ENCODE data around the gene KRTAP13-2.
A peak's percentile ranks its signal among the peaks of the same experiment; 100 is the strongest.

The KRTAP13-2 gene, protein sequence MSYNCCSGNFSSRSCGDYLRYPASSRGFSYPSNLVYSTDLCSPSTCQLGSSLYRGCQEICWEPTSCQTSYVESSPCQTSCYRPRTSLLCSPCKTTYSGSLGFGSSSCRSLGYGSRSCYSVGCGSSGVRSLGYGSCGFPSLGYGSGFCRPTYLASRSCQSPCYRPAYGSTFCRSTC

DNA sequence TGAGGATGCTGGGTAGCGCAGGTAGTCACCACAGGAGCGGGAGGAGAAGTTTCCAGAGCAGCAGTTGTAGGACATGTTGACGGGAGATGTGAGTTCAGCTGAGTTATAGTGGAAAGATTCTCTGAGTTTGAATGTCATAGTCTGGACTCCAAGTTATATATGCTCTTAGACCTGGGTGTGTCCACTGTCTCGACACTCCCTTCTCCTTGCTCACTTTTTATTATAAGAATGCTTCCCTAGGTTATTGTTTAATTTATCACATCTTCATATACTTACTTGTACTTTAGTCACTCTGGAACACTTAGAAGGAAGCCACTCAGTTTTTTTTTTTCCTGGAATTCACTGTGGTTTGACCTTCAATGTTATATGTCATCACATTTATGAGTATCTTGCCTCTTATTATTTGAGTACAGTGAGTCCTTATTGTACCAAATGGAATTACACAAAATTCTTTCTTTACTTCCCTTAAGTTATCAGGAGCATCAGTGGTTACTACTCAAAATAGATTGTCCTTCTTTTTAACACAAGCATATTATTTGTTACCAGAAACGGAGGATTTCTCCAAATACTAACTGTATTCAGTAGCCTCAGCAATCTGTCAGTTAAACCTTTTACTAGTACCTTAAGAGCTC is at the start of gene KRTAP13-2:
KRTAP13-2 (minus strand) TSS at position 133 of the 632 bp plus-strand sequence; CDS start at position 75, 58 bp downstream.
- DNase-seq (ENCODE audit: low spot score): no peak

DNA sequence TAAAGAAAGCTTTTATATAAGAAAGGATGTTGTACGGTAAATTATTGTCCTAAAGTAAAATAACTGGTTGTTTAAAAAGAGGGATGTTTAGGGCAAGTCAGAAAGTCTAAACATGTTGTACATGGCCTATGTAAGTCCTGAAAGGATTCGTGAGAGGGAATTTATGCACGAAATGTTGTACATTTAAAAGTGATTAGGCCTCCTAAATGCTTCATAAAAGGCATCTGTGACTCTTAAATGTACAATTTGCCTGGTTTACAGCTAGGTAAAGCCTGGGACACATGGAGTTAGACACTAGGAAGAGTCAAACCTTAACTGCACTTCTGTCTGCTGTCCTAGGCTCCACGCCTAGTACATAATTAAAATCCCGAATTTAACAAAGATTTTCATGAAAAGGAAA is 43.9 kb upstream of the KRTAP13-2 start:
- no peak for DNase-seq (ENCODE audit: low spot score)

DNA sequence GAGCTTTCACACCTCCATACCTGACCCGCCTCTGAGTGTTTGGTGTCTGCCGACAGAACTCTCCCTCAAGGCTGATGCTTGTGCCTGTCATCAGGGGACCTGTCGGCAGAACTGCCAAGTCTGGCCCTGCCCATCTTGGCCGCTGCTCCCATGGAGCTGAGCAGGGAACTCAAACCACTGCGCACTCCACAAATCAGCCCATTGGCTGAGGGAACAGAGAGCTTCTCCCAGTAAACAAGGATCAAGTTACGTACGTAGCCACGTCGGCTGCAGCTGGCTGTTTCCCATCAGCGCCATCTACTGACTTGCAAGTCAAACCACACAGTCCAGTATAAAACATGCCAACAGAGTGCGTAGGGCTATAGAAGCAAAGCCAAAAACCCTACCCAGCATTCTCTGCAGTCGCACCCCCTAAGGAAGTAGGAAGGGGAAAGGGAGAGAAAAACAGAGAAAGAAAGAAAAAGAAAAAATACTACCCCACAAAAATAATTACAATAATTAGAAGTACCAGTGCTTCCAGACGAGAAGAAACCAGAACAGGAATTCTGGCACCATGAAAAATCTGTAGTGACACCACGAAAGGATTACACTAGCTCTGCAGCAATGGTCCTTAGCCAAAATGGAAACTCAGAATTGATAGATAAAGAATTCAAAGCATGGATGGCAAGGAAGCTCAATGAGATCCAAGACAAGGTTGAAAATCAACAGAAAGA is 36.9 kb upstream of the KRTAP13-2 start:
- peak; percentile 50 for DNase-seq (ENCODE audit: low spot score)

DNA sequence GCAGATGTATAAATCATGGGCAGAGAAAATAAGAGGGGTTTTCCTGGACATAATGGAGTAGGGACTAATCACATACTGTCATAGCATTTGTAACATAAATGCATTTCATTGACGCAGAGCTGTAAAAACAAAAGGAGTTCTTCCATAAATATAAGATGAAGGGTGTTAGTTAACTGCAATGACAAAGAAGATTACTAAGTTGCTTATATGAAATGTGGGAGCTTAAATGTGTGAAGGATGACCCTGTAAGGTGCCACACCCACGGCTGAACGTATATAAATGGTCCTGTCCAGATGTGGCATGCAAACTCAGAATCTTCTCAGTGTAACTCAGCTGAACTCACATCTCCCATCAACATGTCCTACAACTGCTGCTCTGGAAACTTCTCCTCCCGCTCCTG is 23.7 kb upstream of the KRTAP13-2 start, which contains the start of gene KRTAP13-1:
KRTAP13-1 (plus strand) TSS at position 301 of the 400 bp plus-strand sequence; CDS start at position 357, 56 bp downstream.
- no peak for DNase-seq (ENCODE audit: low spot score)

DNA sequence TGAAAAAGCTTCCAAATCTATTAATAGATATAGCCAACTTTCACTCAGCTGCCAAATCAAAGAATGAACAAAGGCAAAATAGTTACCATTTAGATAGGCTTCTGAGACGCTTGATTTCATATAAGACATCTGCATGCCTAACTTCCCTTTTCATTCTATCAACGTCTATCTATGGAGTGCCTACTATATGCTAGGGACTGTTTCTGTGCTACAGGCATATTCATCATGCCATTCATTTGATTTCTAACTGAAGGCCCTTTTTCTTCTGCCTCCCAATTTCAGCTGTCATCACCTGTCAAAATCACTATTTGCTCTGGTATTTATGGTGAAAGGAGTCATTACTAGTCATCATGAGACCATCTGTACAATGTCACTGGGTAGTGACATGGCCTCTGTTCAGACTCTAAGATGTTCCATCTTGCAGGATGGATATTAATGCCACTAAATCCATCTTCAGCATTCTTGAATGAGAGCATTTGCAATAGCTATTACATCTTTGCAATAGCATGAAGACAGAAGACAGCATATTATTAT is 19.5 kb upstream of the KRTAP13-2 start:
- DNase-seq (ENCODE audit: low spot score): no peak

DNA sequence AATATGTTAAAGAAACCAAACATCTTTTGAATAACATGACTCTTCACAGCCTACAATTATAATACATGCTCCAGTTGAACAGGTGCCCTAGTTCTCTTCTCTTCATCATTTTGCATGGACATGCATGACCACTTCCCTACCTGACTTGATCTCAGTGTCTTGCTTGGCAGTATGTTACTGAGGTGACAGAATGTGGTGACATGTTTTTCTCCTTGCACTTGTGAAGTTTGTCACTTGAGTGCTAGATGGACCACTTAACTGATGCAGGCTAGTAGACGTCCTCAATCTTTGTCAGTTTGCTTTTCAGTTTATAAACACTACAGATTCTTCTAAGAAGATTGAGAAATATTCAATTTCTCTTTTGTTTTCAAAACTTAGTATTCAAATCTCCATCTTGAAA is 10.1 kb upstream of the KRTAP13-2 start:
- no peak for DNase-seq (ENCODE audit: low spot score)

DNA sequence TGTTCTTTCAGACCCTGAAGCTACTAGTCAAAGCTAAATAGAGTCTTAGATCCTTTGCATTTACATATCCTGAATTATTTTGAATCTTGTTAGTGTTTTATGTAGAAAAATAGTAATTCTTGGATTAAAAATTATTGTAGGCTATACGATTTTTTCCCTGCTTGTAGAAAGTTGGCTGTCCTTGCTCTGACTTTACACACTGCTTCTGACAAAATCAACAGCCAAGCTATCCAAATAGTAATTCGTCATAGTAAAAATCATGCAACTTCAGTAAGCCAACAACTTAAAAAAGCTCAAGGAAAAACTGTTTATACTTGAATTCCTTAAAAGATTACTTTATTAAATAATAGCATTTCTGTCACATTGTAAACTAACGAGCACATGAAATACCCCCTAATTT is 16.2 kb downstream of the KRTAP13-2 start:
- no peak for DNase-seq (ENCODE audit: low spot score)

DNA sequence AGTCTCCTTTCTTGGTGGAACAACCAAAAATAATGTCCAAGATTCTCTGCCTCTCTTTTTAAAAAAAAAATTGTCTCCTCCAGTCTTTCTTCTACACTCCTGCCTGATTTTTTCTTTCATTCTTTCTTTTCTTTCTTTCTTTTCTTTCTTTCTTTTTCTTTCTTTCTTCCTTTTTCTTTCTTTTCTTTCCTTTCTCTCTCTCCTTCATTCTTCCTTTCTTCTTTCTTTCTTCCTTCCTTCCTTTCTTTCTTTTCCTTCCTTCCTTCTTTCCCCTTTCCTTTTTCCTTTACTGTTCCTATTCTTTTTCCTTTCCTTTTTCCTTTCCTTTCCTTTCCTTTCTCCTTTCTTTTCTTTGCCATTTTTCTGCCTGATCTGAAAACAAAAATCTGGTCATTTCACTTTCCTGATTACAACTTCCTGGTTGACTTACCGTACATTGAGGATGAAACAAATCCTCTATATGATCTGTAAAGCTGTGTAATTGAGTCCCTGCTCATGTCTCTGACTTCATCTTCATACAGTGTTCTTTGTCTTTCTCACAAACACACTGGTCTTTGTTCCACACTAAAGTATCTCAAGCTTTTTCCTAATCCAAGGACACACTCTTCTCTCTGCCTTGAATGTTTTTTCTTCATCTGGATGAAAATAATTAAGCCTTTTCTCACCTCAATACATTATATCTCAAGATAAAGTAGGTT is 17.6 kb downstream of the KRTAP13-2 start:
- no peak for DNase-seq (ENCODE audit: low spot score)

DNA sequence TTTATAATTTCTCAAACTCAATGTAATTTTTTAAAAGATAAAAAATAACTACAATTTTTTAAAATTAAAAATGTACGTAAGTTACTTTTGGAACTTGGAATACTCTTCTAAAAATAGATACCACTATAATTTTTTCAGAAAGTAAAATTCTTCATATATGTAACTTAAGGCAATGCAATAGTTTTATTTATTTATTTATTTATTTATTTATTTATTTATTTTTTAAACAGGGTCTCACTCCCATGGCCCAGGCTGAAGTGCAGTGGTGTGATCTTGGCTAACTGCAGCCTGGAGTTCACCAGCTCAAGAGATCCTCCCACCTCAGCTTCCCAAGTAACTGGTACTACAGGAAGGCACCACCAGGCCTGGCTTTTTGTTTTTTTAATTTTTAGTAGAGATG is 20.5 kb downstream of the KRTAP13-2 start:
- no peak for DNase-seq (ENCODE audit: low spot score)

DNA sequence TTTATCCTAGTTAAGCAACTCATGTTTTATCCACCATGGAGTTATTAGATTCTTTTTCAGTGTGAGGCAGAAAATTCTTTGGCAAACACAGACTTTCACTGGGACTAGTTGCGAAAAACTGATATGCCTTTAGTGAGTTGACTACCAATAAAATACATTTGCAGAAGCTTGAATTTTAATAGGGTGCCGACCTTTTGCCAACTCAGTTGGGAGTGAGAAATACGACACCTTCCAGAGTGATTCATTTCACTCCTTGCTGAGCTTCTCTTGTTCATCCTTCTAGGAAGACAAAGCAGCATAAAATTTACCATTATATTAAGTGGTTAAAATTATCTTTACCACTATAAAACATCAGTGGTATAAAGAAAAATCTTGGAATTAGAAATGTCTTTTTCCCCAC is 22.5 kb downstream of the KRTAP13-2 start:
- no peak for DNase-seq (ENCODE audit: low spot score)

DNA sequence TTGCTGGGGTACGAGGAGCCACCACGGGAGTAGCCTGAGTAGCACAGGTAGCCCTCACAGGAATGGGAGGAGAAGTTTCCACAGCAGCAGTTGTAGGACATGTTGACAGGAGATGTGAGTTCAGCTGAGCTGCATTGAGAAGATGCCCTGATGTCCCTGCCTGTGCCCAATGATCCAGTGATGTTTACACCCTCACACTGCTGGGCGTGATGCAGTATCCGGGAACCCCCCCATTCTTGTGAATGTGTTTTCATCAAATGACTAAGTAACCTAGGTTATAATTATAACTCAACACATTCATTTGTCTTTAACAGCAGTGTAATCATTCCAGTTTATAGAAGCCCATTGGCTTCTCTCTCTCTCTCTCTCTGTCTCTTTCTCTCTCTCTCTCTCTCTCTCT is 23.6 kb downstream of the KRTAP13-2 start, which contains the start of gene KRTAP23-1:
KRTAP23-1 (minus strand) TSS at position 101 of the 400 bp plus-strand sequence; CDS start at position 101, 0 bp downstream.
- no peak for DNase-seq (ENCODE audit: low spot score)

DNA sequence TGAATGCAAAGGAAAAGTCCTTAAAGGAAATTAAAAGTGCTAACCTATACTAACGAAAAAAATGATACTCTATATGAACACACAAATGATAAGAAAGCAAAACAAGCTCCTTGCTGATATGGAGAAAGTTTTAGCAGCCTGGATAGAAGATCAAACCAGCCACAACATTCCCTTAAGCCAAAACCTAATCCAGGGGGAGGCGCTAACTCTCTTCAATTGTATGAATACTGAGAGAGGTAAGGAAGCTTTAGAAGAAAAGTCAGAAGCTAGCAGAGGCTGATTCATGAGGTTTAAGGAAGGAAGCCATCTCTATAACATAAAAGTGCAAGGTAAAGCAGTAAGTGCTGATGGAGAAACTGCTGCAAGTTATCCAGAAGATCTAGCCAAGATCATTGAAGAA is 27.1 kb downstream of the KRTAP13-2 start:
- no peak for DNase-seq (ENCODE audit: low spot score)

DNA sequence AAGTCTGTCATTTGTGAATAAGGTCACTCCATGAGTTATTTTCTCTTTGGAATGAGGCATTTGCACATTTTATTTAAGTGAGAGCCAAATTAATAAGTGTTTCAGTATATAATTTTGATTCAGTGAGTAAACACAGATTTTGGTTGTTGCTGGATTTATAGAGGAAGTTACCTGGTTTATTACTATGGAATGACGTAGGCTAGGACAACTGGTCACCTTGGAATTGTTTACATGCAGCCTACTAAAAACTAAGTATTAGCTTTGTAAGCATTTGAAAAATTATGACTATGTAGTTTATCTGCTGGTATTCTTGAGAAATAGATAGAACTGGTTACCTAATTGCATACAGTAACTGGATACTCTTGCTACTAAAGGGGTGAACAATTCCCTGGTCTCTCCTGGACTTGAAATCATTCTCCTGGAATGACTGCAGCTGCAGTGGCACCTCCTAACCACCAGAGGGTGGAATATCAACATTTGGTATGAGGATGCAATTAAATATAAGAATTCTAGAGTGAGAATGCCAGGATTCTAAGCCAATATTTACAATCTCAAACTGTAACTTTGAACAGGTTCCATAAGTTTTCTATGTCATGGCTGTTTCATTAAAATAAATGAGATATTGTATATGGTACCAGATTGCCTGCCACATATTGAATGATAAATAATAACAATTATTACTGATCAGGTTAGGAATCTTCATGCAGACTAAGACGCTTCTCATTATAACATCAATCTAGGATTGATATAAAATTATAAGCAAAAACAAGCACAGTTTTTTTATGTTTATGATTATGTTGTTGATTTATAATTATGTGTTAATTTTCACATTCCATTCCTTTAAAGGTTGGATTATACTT is 31.1 kb downstream of the KRTAP13-2 start:
- peak; percentile 51 for DNase-seq (ENCODE audit: low spot score)

DNA sequence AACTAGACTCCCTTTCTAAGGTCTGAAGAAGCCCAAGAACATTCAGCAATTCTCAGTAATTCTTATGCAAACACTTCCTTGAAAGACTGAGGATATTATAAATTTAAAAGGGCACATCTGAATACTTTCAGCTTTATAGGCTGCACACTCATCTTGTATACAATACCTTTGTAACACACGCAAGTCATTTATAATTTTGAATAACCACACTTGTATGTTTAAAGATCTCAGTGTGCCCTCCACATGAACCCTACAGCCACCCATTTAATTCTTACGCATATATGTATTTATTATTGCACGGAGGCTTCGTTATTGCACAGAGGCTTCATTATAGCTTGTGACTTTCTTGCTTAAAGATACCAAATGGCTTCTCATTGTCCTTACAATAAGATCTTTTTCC is 33.4 kb downstream of the KRTAP13-2 start:
- no peak for DNase-seq (ENCODE audit: low spot score)

DNA sequence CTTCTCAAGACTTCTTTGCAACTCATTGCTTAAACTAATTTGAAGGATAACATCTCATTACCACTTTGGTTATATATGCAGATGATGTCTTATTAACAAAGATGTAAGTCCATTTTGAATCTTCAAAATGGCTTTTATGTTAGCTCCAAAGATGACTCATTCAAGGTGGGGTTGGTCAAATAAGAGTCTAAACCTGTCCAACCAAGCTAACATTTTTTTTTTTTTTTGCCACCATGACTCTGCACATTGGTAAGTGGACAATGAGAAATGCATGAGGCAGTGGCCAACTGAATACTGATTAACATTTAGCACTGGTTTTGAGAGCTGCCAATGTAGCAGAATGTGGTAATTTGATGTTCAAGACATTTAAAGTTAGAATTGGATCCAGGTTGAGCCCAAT is 34.3 kb downstream of the KRTAP13-2 start:
- DNase-seq (ENCODE audit: low spot score): no peak

DNA sequence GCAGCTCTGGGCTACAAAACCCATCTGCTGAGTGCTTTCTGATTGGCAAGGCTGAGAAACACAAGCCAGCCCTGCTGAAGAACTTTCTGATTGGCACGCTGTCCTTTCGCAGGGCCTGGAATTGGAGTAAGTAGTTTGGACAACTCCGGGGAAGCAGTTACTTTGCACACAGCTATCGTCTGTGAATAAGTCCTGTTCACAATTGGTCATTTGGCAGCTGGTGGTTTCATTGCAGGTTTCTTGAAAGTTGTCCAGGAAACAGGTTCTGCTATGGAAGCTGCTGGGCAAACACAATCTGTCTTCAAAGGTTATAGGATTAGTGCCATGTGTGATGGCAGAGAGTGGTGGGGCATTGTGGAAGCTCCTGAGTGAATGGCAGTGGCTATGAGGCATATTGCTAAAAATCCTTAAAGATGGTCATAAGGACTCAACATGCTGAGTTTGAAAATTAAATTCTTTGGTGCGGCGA is 34.8 kb downstream of the KRTAP13-2 start, which contains the start of gene KRTAP27-1:
KRTAP27-1 (minus strand) TSS at position 419 of the 469 bp plus-strand sequence; CDS start at position 393, 26 bp downstream.
- DNase-seq (ENCODE audit: low spot score): no peak

DNA sequence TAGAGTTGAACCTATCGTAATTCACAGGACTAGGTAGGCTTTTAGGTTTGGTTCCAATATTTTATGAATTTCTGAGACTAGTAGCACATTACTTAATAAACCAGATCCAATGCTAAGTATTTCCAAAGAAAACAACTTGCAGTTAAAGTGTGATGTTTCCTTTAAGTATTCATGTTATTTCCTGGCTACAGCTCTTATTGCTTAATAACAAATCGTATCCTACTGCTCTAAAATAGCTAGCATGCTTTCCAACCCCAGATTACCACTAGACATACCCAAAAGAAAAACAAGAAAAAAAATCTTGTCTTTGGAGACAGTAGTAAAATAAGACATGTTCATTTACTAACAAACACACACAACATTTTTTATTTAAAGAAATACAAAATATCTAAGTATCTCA is 35.5 kb downstream of the KRTAP13-2 start:
- no peak for DNase-seq (ENCODE audit: low spot score)

DNA sequence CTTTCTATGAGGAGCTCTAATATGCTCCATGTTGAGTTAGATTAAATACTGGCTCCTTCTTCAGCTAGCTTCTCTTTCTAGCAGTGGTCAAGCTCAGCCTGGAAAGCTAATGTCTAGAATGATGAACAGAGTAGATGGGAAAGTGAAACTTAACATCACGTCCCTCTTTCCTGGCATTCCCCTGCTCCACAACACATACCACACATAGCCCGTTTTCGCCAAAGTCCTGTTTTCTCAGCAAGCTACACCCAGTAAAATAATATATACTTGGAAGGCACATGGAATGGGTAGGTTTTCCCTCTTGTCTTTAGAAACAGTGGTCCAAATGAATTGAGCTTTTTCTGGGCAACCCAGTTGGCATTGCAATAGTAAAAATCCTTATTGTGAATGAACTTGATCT is 38.3 kb downstream of the KRTAP13-2 start:
- no peak for DNase-seq (ENCODE audit: low spot score)

DNA sequence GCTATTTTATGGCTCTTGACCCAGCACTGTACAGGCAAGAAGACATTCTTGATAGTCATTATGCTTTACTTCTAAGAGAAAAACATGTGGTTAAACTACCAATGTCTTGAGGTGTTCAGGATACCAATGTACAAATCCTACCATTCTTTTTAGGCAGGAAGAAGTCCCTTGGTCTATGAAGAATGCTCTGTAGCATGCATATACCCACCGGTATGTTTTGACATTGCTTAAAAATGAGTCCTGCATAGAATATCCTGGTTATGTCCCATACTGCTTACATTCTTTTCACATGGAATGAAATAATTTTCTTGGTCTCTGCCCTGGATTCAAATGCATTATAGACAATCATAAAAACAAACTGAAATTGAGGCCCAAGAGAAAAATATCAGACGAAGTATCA is 39.4 kb downstream of the KRTAP13-2 start:
- no peak for DNase-seq (ENCODE audit: low spot score)

DNA sequence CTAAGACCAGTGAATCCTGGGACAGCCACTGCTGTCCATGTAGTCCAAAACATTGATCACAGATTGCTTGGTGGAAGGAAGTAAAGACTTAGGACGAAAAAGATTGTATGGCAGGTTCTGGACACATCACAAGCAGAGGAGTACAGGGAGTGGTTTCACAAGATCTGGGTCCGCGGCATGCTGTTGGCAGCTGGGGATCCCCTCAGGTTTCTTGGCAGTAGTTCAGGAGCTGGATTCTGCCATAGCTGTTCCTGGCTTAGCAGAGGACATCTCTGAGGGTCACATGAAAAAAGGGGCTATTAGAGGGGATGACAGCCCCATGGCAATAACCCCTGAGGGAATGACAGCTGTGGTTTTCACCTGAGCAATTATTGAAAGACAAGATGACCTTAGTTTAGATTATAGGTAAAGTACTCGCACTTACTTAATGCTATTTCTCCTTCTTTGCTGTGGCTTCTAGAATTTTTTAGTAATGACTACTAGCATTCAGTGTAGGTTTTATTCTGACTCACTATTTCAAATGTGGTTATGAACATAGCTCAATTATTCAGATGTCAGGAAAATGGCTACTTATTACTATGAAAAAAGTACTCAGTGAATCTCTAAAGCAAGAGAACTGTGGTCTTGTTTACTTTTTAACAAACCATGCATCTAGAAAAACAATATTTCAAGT is 42.7 kb downstream of the KRTAP13-2 start:
- DNase-seq (ENCODE audit: low spot score): no peak

Measured in NAMALWA (cell line).